Tibial nerve (tissue), 4 donors: ENCODE data around the gene RHOBTB3.

Experiments
- EP300 ChIP-seq, 2 donors: sonication (generic); formaldehyde crosslinking; IDR thresholded peaks; one replicate each; pipeline ENCODE4 v1.6.1; 2017; ENCODE audit warnings: antibody characterized with exemption in 2 of 2, mild to moderate bottlenecking in 1 of 2
- POLR2A ChIP-seq, 2 donors: fragments of 450-650 bp; IDR thresholded peaks; one replicate each; pipeline ENCODE4 v1.6.1; 2017; ENCODE audit warnings: antibody characterized with exemption in 2 of 2, mild to moderate bottlenecking in 2 of 2, moderate library complexity in 2 of 2
- TF ChIP-seq, protein P1 (sequence below), 5 experiments: fragments of 200-600 bp in 3 of 5; fragments of 450-650 bp in 2 of 5; sonication (generic) in 3 of 5; IDR thresholded peaks; one replicate each; pipeline ENCODE4 v1.5.1; 2016 to 2019; ENCODE audit warnings: antibody characterized with exemption in 5 of 5, mild to moderate bottlenecking in 3 of 5, moderate library complexity in 2 of 5

DNA sequence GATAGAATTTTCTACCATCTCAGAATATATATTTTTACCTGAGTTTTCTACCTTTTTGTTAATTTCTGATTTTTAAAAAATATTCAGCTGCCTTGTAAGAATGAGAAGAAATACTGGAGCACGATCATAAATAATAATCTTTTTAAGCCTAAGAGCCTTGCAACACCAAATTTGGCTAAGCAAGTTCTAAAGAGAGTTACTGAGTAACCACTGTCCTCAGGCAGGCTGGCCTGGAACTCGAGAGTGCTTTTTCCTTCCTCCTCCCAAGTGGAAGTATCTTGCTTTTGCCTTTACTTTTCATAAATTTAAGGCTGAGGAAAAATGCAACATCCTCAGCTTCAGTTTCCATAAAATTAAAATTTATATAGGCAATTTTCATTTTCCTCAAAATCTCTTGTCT lies 70.4 kb downstream of the RHOBTB3 start:
- TF ChIP-seq, protein P1, sequence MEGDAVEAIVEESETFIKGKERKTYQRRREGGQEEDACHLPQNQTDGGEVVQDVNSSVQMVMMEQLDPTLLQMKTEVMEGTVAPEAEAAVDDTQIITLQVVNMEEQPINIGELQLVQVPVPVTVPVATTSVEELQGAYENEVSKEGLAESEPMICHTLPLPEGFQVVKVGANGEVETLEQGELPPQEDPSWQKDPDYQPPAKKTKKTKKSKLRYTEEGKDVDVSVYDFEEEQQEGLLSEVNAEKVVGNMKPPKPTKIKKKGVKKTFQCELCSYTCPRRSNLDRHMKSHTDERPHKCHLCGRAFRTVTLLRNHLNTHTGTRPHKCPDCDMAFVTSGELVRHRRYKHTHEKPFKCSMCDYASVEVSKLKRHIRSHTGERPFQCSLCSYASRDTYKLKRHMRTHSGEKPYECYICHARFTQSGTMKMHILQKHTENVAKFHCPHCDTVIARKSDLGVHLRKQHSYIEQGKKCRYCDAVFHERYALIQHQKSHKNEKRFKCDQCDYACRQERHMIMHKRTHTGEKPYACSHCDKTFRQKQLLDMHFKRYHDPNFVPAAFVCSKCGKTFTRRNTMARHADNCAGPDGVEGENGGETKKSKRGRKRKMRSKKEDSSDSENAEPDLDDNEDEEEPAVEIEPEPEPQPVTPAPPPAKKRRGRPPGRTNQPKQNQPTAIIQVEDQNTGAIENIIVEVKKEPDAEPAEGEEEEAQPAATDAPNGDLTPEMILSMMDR (IDR thresholded peaks at IDR 0.05) = no peak
- no peak for TF ChIP-seq POLR2A (IDR thresholded peaks at IDR 0.05)
- no peak for TF ChIP-seq EP300 (IDR thresholded peaks at IDR 0.05)
